Keratinocyte (primary cell): ENCODE data around the gene FRAT2. TPM values are rescaled to one million over a fixed set of nuclear protein-coding genes. Genes with fewer than 3 reads are reported as not detected.

Source experiments
- DNase-seq: peaks from one replicate; pipeline ENCODE4 v3.0.0-alpha.2; 2011; ENCODE audit warnings: low read depth, missing footprints, low spot score
- FAIRE-seq: peaks from 2 replicates; lab custom pipeline; 2011; peaks lifted over from hg19 to GRCh38; lab: Jason Lieb, UNC
- H2AFZ ChIP-seq: 2 replicates; pipeline ENCODE4 v1.6.0; 2012; ENCODE audit warnings: low read length, control low read depth, inconsistent platforms; ENCODE audit not compliant: control insufficient read depth
- H3K27ac ChIP-seq: 2 replicates; pipeline ENCODE4 v1.5.1; 2011; ENCODE audit warnings: low read length; ENCODE audit not compliant: control insufficient read depth, insufficient read depth
- H3K27me3 ChIP-seq: 3 replicates; pipeline ENCODE4 v1.6.0; 2011; ENCODE audit warnings: low read length; ENCODE audit not compliant: control insufficient read depth, insufficient read depth; ENCODE audit errors: extremely low read depth
- H3K36me3 ChIP-seq, 2 experiments: 2 replicates in 1 of 2; 3 replicates in 1 of 2; pipeline ENCODE4 v1.5.1; 2011; ENCODE audit warnings: low read length in 2 of 2, mild to moderate bottlenecking in 1 of 2; ENCODE audit not compliant: control insufficient read depth in 2 of 2, insufficient read depth in 2 of 2; ENCODE audit errors: extremely low read depth in 1 of 2
- H3K4me1 ChIP-seq: 3 replicates; pipeline ENCODE4 v1.5.1; 2011; ENCODE audit warnings: low read length; ENCODE audit not compliant: control insufficient read depth, insufficient read depth; ENCODE audit errors: extremely low read depth
- H3K4me2 ChIP-seq: 3 replicates; pipeline ENCODE4 v1.6.0; 2011; ENCODE audit warnings: low read depth, low read length; ENCODE audit not compliant: control insufficient read depth, insufficient read depth; ENCODE audit errors: extremely low read depth
- H3K4me3 ChIP-seq, 3 experiments: fragments of 200-600 bp in 1 of 3; sonication (generic) in 1 of 3; 2 replicates in 2 of 3; 3 replicates in 1 of 3; pipeline ENCODE4 v1.5.1; 2011 to 2016; ENCODE audit warnings: low read length in 3 of 3, mild to moderate bottlenecking in 3 of 3, control low read depth in 2 of 3, inconsistent platforms in 1 of 3, low read depth in 1 of 3, mixed read lengths in 1 of 3, mixed run types in 1 of 3, moderate library complexity in 1 of 3; ENCODE audit not compliant: control insufficient read depth in 2 of 3, insufficient read depth in 2 of 3; ENCODE audit errors: extremely low read depth in 1 of 3
- H3K79me2 ChIP-seq: 2 replicates; pipeline ENCODE4 v1.6.0; 2012; ENCODE audit warnings: low read length; ENCODE audit not compliant: control insufficient read depth, insufficient read depth
- H3K9ac ChIP-seq: 3 replicates; pipeline ENCODE4 v1.6.0; 2011; ENCODE audit warnings: low read length; ENCODE audit not compliant: control insufficient read depth, insufficient read depth; ENCODE audit errors: extremely low read depth
- H3K9me1 ChIP-seq: 3 replicates; pipeline ENCODE4 v1.6.0; 2011; ENCODE audit warnings: low read length; ENCODE audit not compliant: control insufficient read depth, insufficient read depth; ENCODE audit errors: extremely low read depth
- H3K9me3 ChIP-seq: 2 replicates; pipeline ENCODE4 v1.5.1; 2012; ENCODE audit warnings: low read depth, low read length; ENCODE audit not compliant: control insufficient read depth
- H4K20me1 ChIP-seq: 3 replicates; pipeline ENCODE4 v1.6.0; 2011; ENCODE audit warnings: low read length; ENCODE audit not compliant: control insufficient read depth, insufficient read depth; ENCODE audit errors: extremely low read depth
- CTCF ChIP-seq, 3 experiments: IDR thresholded peaks in 1 of 3; conservative IDR thresholded peaks in 1 of 3; optimal IDR thresholded peaks in 1 of 3; 2 replicates in 2 of 3; 3 replicates in 1 of 3; pipeline versions ENCODE3 to v1.5.1; 2011; ENCODE audit warnings: low read length in 3 of 3, mild to moderate bottlenecking in 3 of 3, moderate library complexity in 2 of 3, control low read depth in 1 of 3, inconsistent platforms in 1 of 3; ENCODE audit not compliant: insufficient read depth in 2 of 3; ENCODE audit errors: extremely low read depth in 1 of 3
- EZH2 ChIP-seq: IDR thresholded peaks from one replicate; pipeline ENCODE4 v1.6.1; 2012; ENCODE audit warnings: inconsistent platforms, mild to moderate bottlenecking, low read length, moderate library complexity
- dilution Hi-C: fragments of 300-500 bp; cut with MboI; formaldehyde crosslinking; loops from one replicate; pipeline ENCODE4 v1.7.0; 2020; ENCODE audit warnings: low sequenced_read_pairs; ENCODE audit not compliant: extremely low pct_ligation_motif_present
- polyA plus RNA-seq, 5 experiments: library from polyadenylated mRNA; depleted of rRNA in 3 of 5; stranded (reverse) in 3 of 5; stranded (forward) in 1 of 5; unstranded in 1 of 5; fragments of >200 nt; gene quantifications; 1 replicate in 1 of 5; 2 replicates in 3 of 5; 3 replicates in 1 of 5; pipeline versions ENCODE4 v1.2.1 to v1.2.3, GENCODE V29; 2011 to 2012; ENCODE audit warnings: missing spikeins in 2 of 5, low read depth in 1 of 5, low replicate concordance in 1 of 5

The FRAT2 gene
- polyA plus RNA-seq, 1 donor (not counting 4 experiments of a cell fraction or from before 2014, with no cell fraction given) = 5.5 TPM

- Histone ChIP-seq H3K4me2 (peak within 1 kb of the TSS; percentile 96), H4K20me1 (no peaks in the 10 kb centered on the region), H3K27ac (peak within 1 kb of the TSS; percentile 98), H3K9me1 (no peaks in the 10 kb centered on the region), H3K9ac (peak within 1 kb of the TSS; percentile 99), H3K9me3 (no peaks in the 10 kb centered on the region), H2AFZ (peak within 1 kb of the TSS; percentile 99), H3K4me3 (peak within 1 kb of the TSS; percentile 70 to 80 (median 79)), H3K4me1 (peaks cover 11% of the 10 kb centered on the region), H3K27me3 (peaks cover 10% of the 10 kb centered on the region), H3K79me2 (no peaks in the 10 kb centered on the region), H3K36me3 (no peaks in the 10 kb centered on the region)
- peak; percentile 66 for FAIRE-seq
- dilution Hi-C loops = no loop called here
- no peak for DNase-seq
- no peak for TF ChIP-seq CTCF (optimal IDR thresholded peaks at IDR 0.05 in 1 of 3, IDR thresholded peaks at IDR 0.05 in 1 of 3, conservative IDR thresholded peaks at IDR 0.05 in 1 of 3; ENCODE audit: extremely low read depth in 1 of 3, insufficient read depth in 2 of 3, low read length in 3 of 3)
- TF ChIP-seq EZH2 = no peak
Observed at GRCh38 chr10:97318772-97319651, 15.5 kb downstream of the FRAT2 start, which contains the start of gene FRAT1. TSS of gene FRAT1 (plus strand) at chr10:97319271. CDS start at chr10:97319454, 183 bp downstream.

- no peak for TF ChIP-seq CTCF (optimal IDR thresholded peaks at IDR 0.05 in 1 of 3, IDR thresholded peaks at IDR 0.05 in 1 of 3, conservative IDR thresholded peaks at IDR 0.05 in 1 of 3; ENCODE audit: extremely low read depth in 1 of 3, insufficient read depth in 2 of 3, low read length in 3 of 3)
- no peak for TF ChIP-seq EZH2
- Histone ChIP-seq H3K9ac (no peak overlapping the region), H3K79me2 (no peaks in the 10 kb centered on the region), H3K4me2 (no peak overlapping the region), H2AFZ (no peak overlapping the region), H3K36me3 (no peaks in the 10 kb centered on the region), H3K9me1 (no peaks in the 10 kb centered on the region), H3K4me3 (no peak overlapping the region), H4K20me1 (no peaks in the 10 kb centered on the region), H3K4me1 (peaks cover 3% of the 10 kb centered on the region), H3K9me3 (no peaks in the 10 kb centered on the region), H3K27ac (no peak overlapping the region), H3K27me3 (no peaks in the 10 kb centered on the region)
- FAIRE-seq (no peak), DNase-seq (no peak)
- dilution Hi-C loops = no loop called here
Observed at GRCh38 chr10:97314671-97315070, 19.9 kb downstream of the FRAT2 start.
